ENCODE results near the gene WDR86.

The WDR86 gene

DNA sequence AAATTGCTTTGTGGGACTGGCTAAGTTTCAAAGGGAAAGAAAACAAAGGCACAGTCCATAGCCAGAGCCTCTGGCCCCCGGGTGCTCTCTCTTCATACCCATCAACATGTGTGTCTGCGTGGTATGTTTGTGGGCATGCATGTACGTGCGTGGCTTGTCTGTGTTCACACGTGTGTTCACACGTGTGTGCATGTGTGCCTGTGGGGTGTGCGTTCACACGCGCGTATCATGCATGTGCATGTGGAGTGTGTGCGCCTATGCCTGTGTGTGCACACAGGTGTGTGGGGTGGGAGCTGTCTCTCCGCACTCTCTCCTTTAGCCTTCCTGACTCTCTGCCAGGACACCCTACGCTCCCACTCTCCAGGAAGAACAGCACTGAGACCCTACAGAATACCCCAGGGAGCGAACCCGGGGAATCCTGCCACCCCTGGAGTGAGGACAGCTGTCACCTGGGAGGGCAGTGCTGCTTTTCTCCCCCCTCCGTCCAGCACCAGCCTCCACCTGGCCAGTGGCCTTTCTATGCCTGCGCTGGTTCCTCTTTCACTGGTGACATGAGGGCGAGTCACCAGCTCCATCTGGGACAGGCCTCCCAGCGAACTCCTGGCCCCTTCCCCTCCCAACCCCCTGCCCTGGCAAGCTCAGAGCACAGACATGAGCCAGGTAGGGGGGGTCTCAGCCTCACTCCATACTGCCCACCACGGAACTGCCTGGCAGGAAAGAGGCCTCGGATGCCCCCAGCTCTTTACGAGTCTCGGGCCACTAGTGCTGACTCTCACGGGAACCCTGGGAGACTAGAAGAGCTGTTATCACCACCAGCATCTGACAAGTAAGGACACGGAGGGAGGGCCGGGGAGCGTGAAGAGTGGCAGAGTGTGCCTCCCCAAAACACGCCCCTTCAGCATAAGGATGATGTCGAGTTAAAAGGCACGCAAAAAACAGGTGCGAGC, 16.5 kb downstream of the WDR86 start:
- TF ChIP-seq, protein P1, sequence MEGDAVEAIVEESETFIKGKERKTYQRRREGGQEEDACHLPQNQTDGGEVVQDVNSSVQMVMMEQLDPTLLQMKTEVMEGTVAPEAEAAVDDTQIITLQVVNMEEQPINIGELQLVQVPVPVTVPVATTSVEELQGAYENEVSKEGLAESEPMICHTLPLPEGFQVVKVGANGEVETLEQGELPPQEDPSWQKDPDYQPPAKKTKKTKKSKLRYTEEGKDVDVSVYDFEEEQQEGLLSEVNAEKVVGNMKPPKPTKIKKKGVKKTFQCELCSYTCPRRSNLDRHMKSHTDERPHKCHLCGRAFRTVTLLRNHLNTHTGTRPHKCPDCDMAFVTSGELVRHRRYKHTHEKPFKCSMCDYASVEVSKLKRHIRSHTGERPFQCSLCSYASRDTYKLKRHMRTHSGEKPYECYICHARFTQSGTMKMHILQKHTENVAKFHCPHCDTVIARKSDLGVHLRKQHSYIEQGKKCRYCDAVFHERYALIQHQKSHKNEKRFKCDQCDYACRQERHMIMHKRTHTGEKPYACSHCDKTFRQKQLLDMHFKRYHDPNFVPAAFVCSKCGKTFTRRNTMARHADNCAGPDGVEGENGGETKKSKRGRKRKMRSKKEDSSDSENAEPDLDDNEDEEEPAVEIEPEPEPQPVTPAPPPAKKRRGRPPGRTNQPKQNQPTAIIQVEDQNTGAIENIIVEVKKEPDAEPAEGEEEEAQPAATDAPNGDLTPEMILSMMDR (IDR thresholded peaks at IDR 0.05) = no peak

DNA sequence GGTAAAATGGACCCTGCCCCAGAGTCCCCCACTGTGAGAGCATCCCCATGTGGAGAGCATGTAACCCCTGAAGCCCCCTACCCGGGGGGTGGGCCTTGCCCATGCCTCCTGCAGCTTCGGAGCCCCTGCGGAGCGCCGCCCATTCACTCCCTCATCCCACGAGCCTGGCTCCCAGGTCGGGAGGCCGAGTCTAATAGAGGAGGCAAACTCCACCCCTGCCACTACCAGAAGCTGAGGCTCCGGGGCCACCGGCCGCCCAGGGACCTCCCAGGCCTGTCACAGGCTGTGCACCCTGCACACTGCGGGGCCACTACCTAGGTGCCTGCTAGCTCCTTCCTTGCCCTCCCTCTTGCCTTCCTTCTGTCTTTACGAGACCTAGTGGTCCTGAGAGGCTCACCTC, 17.4 kb downstream of the WDR86 start:
- TF ChIP-seq, protein P1 (IDR thresholded peaks at IDR 0.05) = no peak

DNA sequence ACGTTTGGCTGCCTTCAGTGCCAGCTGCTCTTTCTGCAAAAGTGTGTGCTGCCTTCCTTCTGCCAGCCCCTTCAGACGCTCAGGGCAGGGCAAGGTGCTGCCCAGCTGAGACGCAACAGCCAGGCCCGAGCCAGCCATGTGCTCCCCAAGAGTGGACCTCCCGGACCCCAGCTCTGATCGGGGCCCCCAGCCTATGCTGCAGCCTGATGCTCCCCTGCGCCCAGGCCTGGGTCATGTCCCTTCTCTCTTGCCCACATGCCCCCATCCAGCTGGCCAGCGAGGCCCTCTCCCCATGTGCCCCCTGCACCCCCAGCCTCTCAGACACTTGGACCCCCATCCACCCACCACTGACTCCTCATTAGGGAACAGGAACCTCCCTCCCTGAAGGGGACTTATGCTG, 17.8 kb downstream of the WDR86 start:
- TF ChIP-seq, protein P1 (IDR thresholded peaks at IDR 0.05) = no peak

DNA sequence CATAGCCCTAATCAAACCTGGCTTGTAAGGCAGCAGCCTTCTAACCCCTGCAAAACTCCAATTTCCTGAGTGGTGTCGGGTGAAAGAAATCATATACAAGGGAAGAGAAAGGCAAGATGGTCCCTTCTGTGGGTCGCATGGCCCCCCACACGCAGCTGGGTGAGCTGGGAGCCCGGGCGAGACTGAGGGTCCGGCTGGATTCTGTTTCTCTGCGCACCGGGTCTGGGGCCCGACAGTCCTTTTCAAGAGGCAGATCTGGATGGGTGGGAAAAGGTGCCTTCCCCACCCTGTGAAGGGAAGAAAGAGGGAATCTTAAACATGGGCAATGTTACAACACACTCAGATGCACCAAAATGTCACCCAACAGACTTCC, 18.5 kb downstream of the WDR86 start:
- TF ChIP-seq, protein P1 (IDR thresholded peaks at IDR 0.05) = no peak

DNA sequence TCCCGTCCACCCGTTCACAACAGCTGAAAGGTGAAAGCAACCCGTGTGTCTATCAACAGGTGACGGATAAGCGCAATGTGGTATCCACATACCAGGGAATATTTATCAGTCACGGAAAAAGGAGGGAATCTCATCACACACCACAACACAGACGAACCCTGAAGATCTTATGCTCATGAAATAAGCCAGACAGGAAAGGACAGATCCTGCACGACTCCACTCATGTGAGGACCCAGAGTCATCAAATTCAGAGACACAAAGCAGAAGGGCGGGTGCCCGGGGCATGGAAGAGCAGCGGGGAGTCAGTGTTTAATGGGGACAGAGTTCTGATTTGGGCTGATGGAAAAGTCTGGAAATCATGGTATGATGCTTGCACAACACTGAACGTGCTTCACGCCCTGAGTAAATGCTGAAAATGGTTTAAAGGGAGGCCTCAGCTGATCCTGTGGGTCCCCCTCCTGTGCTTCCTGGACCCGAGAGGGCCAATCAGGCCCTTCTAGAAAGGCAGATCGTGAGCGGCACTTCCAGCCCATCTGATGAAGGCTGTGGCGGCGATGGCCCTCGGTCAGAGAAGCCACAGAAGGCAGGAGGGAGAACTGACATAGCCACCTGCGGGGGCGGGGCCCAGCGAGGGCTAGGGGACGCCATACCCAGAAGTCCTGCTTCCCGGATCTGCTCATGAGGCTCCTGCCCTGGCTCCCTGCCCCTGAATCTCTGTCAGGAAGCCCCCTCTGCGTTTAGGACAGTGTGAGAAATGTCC, 19.1 kb downstream of the WDR86 start:
- TF ChIP-seq, protein P1 (IDR thresholded peaks at IDR 0.05) = no peak

DNA sequence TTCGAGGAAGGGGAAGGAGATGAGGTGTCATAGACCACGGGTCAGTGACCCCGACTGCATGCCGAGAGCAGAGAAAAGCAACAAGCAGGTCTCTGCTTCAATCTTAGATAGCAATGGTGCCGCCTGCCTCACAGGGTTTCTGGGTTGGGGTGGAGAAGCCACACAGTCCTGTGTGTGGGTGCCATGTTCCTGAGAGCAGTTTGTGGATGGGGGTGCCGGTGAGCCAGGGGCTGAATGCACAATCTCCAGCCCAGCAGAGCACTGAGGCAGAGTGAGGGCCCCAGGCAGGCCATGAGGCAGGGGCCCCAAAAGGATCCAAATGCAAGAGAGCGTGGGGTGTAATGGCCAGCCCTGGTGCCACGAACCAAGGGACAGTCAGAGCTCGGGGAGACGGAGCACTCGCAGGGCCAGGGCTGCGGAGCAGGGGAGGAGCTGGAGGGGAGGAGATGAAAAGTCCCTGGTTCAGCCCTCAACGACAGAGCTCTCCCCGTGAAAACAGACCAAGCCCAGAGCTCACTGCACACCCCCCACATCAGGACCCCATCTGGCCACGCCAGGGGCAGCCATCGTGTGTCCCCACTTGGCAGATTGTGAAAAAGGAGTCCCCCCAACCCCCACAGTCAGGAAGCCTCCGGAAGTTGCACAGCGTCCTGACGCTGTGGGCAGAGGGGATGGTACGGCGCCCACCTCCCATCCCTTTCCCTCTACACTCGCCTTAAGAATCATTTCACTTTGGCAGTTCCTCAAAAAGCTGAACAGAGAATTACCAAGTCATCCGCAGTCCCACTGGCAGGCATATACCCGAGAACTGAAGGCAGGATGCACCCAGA, 19.9 kb downstream of the WDR86 start:
- TF ChIP-seq, protein P1 (IDR thresholded peaks at IDR 0.05) = no peak

DNA sequence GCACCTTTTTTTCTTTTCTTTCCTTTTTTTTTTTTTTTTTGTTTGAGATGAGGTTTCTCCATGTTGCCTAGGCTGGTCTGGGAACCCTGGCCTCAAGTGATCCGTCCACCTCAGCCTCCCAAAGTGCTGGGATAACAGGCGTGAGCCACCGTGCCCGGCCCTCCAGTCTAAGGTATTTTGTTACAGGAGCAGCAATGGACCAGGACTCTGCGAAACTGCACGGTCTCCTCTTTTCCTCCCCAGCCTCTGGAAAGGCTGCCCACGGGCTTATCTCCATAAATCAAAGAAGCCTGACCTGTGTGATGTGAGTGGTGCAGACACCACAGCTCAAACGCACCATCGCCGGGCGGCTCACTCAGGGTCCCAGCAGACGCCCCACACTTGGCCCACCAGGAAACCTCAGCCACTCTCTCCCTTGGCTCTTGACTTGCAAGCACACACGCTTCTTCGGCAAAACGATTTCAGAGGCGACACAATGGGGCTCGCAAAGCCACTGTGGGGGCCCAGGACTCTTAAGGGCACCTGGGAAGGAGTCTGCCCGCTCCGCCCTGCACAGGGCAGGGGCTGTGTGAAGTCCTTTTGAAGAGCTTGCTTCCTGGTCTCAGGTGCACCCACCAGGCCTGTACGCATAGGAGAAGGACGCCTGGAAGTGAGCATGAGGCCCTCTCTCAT, 20.6 kb downstream of the WDR86 start:
- TF ChIP-seq, protein P1 (IDR thresholded peaks at IDR 0.05) = no peak

Data from LNCAP (cell line).